Astrocyte (in vitro differentiated cells and primary cell): ENCODE measurements around the gene NCR2.

Experiments
- EZH2 ChIP-seq: IDR thresholded peaks from 2 replicates; pipeline ENCODE4 v1.6.1; 2012; ENCODE audit warnings: mild to moderate bottlenecking, low read length, inconsistent platforms; ENCODE audit not compliant: insufficient read depth
- TF ChIP-seq, protein P1 (sequence below): IDR thresholded peaks from 2 replicates; pipeline ENCODE4 v1.5.1; 2011; ENCODE audit warnings: low read depth, mild to moderate bottlenecking, inconsistent platforms, low read length, moderate library complexity; ENCODE audit not compliant: insufficient read depth

GRCh38 chr6:41288754-41289129 is 46.7 kb upstream of the NCR2 start:
- TF ChIP-seq, protein P1, sequence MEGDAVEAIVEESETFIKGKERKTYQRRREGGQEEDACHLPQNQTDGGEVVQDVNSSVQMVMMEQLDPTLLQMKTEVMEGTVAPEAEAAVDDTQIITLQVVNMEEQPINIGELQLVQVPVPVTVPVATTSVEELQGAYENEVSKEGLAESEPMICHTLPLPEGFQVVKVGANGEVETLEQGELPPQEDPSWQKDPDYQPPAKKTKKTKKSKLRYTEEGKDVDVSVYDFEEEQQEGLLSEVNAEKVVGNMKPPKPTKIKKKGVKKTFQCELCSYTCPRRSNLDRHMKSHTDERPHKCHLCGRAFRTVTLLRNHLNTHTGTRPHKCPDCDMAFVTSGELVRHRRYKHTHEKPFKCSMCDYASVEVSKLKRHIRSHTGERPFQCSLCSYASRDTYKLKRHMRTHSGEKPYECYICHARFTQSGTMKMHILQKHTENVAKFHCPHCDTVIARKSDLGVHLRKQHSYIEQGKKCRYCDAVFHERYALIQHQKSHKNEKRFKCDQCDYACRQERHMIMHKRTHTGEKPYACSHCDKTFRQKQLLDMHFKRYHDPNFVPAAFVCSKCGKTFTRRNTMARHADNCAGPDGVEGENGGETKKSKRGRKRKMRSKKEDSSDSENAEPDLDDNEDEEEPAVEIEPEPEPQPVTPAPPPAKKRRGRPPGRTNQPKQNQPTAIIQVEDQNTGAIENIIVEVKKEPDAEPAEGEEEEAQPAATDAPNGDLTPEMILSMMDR, result no peak
- no peak for TF ChIP-seq EZH2
